B cell (primary cell): ENCODE data around the gene CASP8AP2. TPM values are rescaled to one million over a fixed set of nuclear protein-coding genes. Genes with fewer than 3 reads are reported as not detected.

Source experiments
- ATAC-seq: fragments of 200-7000 bp; cut with Tn5 transposase; one replicate; pipeline ENCODE4 v1.10.0; 2021; ENCODE audit warnings: low read depth, mild to moderate bottlenecking, moderate number of reproducible peaks, moderate library complexity
- CTCF ChIA-PET: fragments of 350-600 bp; sonication (Branson Sonifier 250); formaldehyde crosslinking; loops from one replicate; lab custom pipeline; 2021; ENCODE audit warnings: antibody characterized with exemption, inconsistent platforms; lab: Charles Lee
- POLR2A ChIA-PET: fragments of 350-600 bp; sonication (Branson Sonifier 250); formaldehyde crosslinking; loops from one replicate; lab custom pipeline; 2021; ENCODE audit warnings: antibody characterized with exemption; lab: Charles Lee
- DNase-seq: peaks from one replicate; pipeline ENCODE4 v3.0.0; 2013
- H2AFZ ChIP-seq: 2 replicates; pipeline ENCODE4 v1.6.1; 2012; ENCODE audit warnings: mild to moderate bottlenecking, low read depth, low read length; ENCODE audit not compliant: insufficient read depth, poor library complexity, severe bottlenecking
- H3K27ac ChIP-seq, 2 donors: 1 replicate in 1 of 2; 2 replicates in 1 of 2; pipeline ENCODE4 v1.5.1; 2012 to 2013; ENCODE audit warnings: low read length in 2 of 2, mild to moderate bottlenecking in 2 of 2, moderate library complexity in 1 of 2
- H3K27me3 ChIP-seq, 4 experiments: fragments of 200-600 bp in 1 of 4; sonication (generic) in 1 of 4; replicated peaks in 1 of 4; 1 replicate in 2 of 4; 2 replicates in 2 of 4; pipeline versions ENCODE4 v1.6.1 to v1.7.0; 2013 to 2016; ENCODE audit warnings: low read length in 3 of 4, mild to moderate bottlenecking in 2 of 4, mixed read lengths in 1 of 4, moderate library complexity in 1 of 4; ENCODE audit not compliant: insufficient read depth in 4 of 4, control insufficient read depth in 3 of 4; ENCODE audit errors: control extremely low read depth in 1 of 4
- H3K36me3 ChIP-seq, 2 experiments: replicated peaks in 1 of 2; 1 replicate in 1 of 2; 2 replicates in 1 of 2; pipeline versions ENCODE4 v1.6.1 to v1.7.1; 2013; ENCODE audit warnings: low read length in 1 of 2; ENCODE audit not compliant: insufficient read depth in 2 of 2, control insufficient read depth in 1 of 2; ENCODE audit errors: control extremely low read depth in 1 of 2, extremely low read depth in 1 of 2
- H3K4me1 ChIP-seq, 2 donors: fragments of 200-600 bp in 1 of 2; sonication (generic) in 1 of 2; 1 replicate in 1 of 2; 2 replicates in 1 of 2; pipeline versions ENCODE4 v1.5.1 to v1.6.1; 2013 to 2017; ENCODE audit warnings: low read length in 2 of 2; ENCODE audit not compliant: control insufficient read depth in 2 of 2, insufficient read depth in 2 of 2
- H3K4me2 ChIP-seq: replicated peaks from 2 replicates; pipeline ENCODE3; 2012; ENCODE audit warnings: mild to moderate bottlenecking, low read depth, low read length; ENCODE audit not compliant: poor library complexity, severe bottlenecking
- H3K4me3 ChIP-seq, 5 experiments: fragments of 200-600 bp in 1 of 5; sonication (generic) in 1 of 5; 1 replicate in 3 of 5; 2 replicates in 2 of 5; pipeline versions ENCODE4 v1.5.1 to v1.7.0; 2011 to 2016; ENCODE audit warnings: low read length in 4 of 5, mild to moderate bottlenecking in 4 of 5, low read depth in 2 of 5, control low read depth in 1 of 5, moderate library complexity in 1 of 5; ENCODE audit not compliant: insufficient read depth in 1 of 5; ENCODE audit errors: control extremely low read depth in 1 of 5, extremely low read depth in 1 of 5
- H3K79me2 ChIP-seq: fragments of 200-600 bp; sonication (generic); one replicate; pipeline ENCODE4 v1.6.0; 2016; ENCODE audit warnings: low read length; ENCODE audit not compliant: control insufficient read depth, insufficient read depth
- H3K9ac ChIP-seq: fragments of 200-600 bp; sonication (generic); 2 replicates; pipeline ENCODE4 v1.6.1; 2017; ENCODE audit warnings: mild to moderate bottlenecking, low read length, moderate library complexity
- H3K9me3 ChIP-seq, 3 donors: one replicate each; pipeline versions ENCODE4 v1.6.1 to v1.7.1; 2013; ENCODE audit warnings: low read length in 2 of 3; ENCODE audit not compliant: control insufficient read depth in 2 of 3, insufficient read depth in 1 of 3; ENCODE audit errors: control extremely low read depth in 1 of 3
- H4K20me1 ChIP-seq: 2 replicates; pipeline ENCODE4 v1.6.0; 2012; ENCODE audit warnings: mild to moderate bottlenecking, low read length; ENCODE audit not compliant: insufficient read depth, control insufficient read depth, poor library complexity, severe bottlenecking
- H3K27ac Mint-ChIP-seq: one replicate; pipeline ENCODE4 v1.8.0; 2021; ENCODE audit warnings: mixed read lengths
- H3K27me3 Mint-ChIP-seq: one replicate; pipeline ENCODE4 v1.8.0; 2021; ENCODE audit warnings: mixed read lengths
- H3K4me1 Mint-ChIP-seq: one replicate; pipeline ENCODE4 v1.8.0; 2021; ENCODE audit warnings: mixed read lengths
- H3K4me3 Mint-ChIP-seq: one replicate; pipeline ENCODE4 v1.8.0; 2021; ENCODE audit warnings: mixed read lengths
- H3K9me3 Mint-ChIP-seq: one replicate; pipeline ENCODE4 v1.8.0; 2022; ENCODE audit warnings: mixed read lengths; ENCODE audit not compliant: insufficient read depth
- CTCF ChIP-seq: fragments of 200-600 bp; IDR thresholded peaks from one replicate; pipeline ENCODE4 v1.8.0; 2022; ENCODE audit warnings: antibody characterized with exemption, mild to moderate bottlenecking
- EZH2 ChIP-seq: IDR thresholded peaks from 2 replicates; pipeline ENCODE4 v1.6.1; 2012; ENCODE audit warnings: borderline replicate concordance, low read depth, mild to moderate bottlenecking, moderate library complexity, low read length; ENCODE audit not compliant: insufficient read depth, poor library complexity, severe bottlenecking
- WGBS: methylation state at CpG from one replicate; pipeline ENCODE4 v1.1.5; 2013; ENCODE audit warnings: missing lambda C conversion rate; ENCODE audit not compliant: insufficient coverage; 5-methylcytosine and 5-hydroxymethylcytosine counted together
- intact Hi-C: fragments of 100-400 bp; cut with micrococcal nuclease; formaldehyde crosslinking; loops from one replicate; pipeline ENCODE4 v1.10.0; 2022
- polyA plus RNA-seq: library from polyadenylated mRNA; depleted of rRNA; stranded (reverse); fragments of >200 nt; gene quantifications from 2 replicates; pipeline ENCODE4 v1.2.3, GENCODE V29; 2012
- total RNA-seq, 2 donors: library from RNA; stranded (reverse); fragments of 120-200 nt in 1 of 2; gene quantifications; 1 replicate in 1 of 2; 2 replicates in 1 of 2; pipeline versions ENCODE4 v1.2.3 to v1.2.4, GENCODE V29; 2013 to 2022

Gene CASP8AP2
- total and polyA plus RNA-seq, 2 donors (not counting 1 experiment from before 2014, with no cell fraction given), result 5.9 to 30.6 TPM

GRCh38 chr6:89836639-89837222 lies 7.1 kb downstream of the CASP8AP2 start:
- H3K9ac ChIP-seq, result no peak overlapping the region
- Mint-ChIP-seq H3K27ac (peak overlapping the region; percentile 87), H3K9me3 (no peaks in the 10 kb centered on the region), H3K4me1 (peaks cover 51% of the 10 kb centered on the region), H3K27me3 (no peaks in the 10 kb centered on the region), H3K4me3 (peak overlapping the region; percentile 70)
- intact Hi-C loops, result no loop called here
- no peak overlapping the region for H3K27ac ChIP-seq
- peak; percentile 44 for DNase-seq
- WGBS, result 68% methylated on average over 6 of the region's 8 CpGs
- no peak overlapping the region for H3K4me2 ChIP-seq
- no peak overlapping the region for H2AFZ ChIP-seq
- no peak overlapping the region for H3K4me3 ChIP-seq
- H3K36me3 ChIP-seq, result peaks cover 0 to 8% of the 10 kb centered on the region in 2 experiments
- POLR2A ChIA-PET, result interaction anchor here (0.7 to 1.2 kb wide), 4 partner anchors 11 to 759 kb away, joined by 3 to 4 read pairs (median 3); no protein-coding TSS in a partner anchor
- CTCF ChIA-PET, result no interaction called here
- peaks cover 0 to 3% (median 0%) of the 10 kb centered on the region in 3 donors for H3K9me3 ChIP-seq
- ATAC-seq, result peak; percentile 26
- peaks cover 27 to 42% of the 10 kb centered on the region in 2 donors for H3K4me1 ChIP-seq
- no peaks in the 10 kb centered on the region for H3K27me3 ChIP-seq
- H3K79me2 ChIP-seq, result peaks cover 83% of the 10 kb centered on the region
- H4K20me1 ChIP-seq, result no peaks in the 10 kb centered on the region
- TF ChIP-seq EZH2, result no peak
- no peak for TF ChIP-seq CTCF

- Histone ChIP-seq H3K27ac (no peak overlapping the region), H3K4me3 (no peak overlapping the region), H3K9ac (no peak overlapping the region), H4K20me1 (peaks cover 4% of the 10 kb centered on the region), H3K4me1 (peaks cover 15 to 23% of the 10 kb centered on the region in 2 donors), H3K79me2 (peaks cover 87% of the 10 kb centered on the region), H3K36me3 (no peaks in the 10 kb centered on the region), H3K9me3 (peaks cover 0 to 3% (median 0%) of the 10 kb centered on the region in 3 donors), H3K4me2 (no peak overlapping the region), H3K27me3 (no peaks in the 10 kb centered on the region), H2AFZ (no peak overlapping the region)
- no peak overlapping the region for H3K27ac Mint-ChIP-seq
- H3K27me3 Mint-ChIP-seq, result no peaks in the 10 kb centered on the region
- ChIA-PET POLR2A (interaction anchor here (0.7 kb wide), 2 partner anchors 11 to 584 kb away, joined by 4 to 9 read pairs; partner anchors contain the start of gene CASP8AP2), CTCF (no interaction called here)
- H3K4me1 Mint-ChIP-seq, result peaks cover 48% of the 10 kb centered on the region
- ATAC-seq (no peak), DNase-seq (no peak)
- H3K9me3 Mint-ChIP-seq, result no peaks in the 10 kb centered on the region
- TF ChIP-seq EZH2 (no peak), CTCF (no peak)
- intact Hi-C loops, result no loop called here
- 100% methylated on average over 2 of the region's 3 CpGs for WGBS
- no peak overlapping the region for H3K4me3 Mint-ChIP-seq
Observed at GRCh38 chr6:89840538-89840937, 10.9 kb downstream of the CASP8AP2 start.
